Measurements from ENCODE around the gene SMARCA2.

The SMARCA2 gene

GRCh38 chr9:2216591-2216990, 201.4 kb downstream of the SMARCA2 start:
- peak; percentile 4 for DNase-seq (ENCODE audit: low spot score)
- no peak for TF ChIP-seq CTCF (conservative IDR thresholded peaks at IDR 0.05; ENCODE audit: low read depth)
- no peak overlapping the region for H3K27ac ChIP-seq
- ChIA-PET CTCF (no interaction called here), POLR2A (ENCODE audit: low non-redundant PET) (interaction anchor here (0.6 kb wide), 1 partner anchor 853 kb away, joined by 5 read pairs; no protein-coding TSS in a partner anchor)

- DNase-seq (ENCODE audit: low spot score), result no peak
- ChIA-PET CTCF (no interaction called here), POLR2A (ENCODE audit: low non-redundant PET) (no interaction called here)
- no peak overlapping the region for H3K27ac ChIP-seq
- TF ChIP-seq CTCF (conservative IDR thresholded peaks at IDR 0.05; ENCODE audit: low read depth), result no peak
Measured at GRCh38 chr9:2217540-2217939, 202.4 kb downstream of the SMARCA2 start.

- no peak overlapping the region for H3K27ac ChIP-seq
Measured at GRCh38 chr9:2220036-2220435, 204.9 kb downstream of the SMARCA2 start.

GRCh38 chr9:2227144-2227867, 212.2 kb downstream of the SMARCA2 start:
- TF ChIP-seq CTCF (conservative IDR thresholded peaks at IDR 0.05; ENCODE audit: low read depth), result no peak
- H3K27ac ChIP-seq, result no peak overlapping the region
- no peak for DNase-seq (ENCODE audit: low spot score)
- ChIA-PET POLR2A (ENCODE audit: low non-redundant PET) (no interaction called here), CTCF (no interaction called here)

More at GRCh38 chr9:2220036-2220435, 204.9 kb downstream of the SMARCA2 start:
- ChIA-PET POLR2A (ENCODE audit: low non-redundant PET) (no interaction called here), CTCF (no interaction called here)
- TF ChIP-seq CTCF (conservative IDR thresholded peaks at IDR 0.05; ENCODE audit: low read depth), result no peak
- DNase-seq (ENCODE audit: low spot score), result no peak

- no peak for TF ChIP-seq CTCF (conservative IDR thresholded peaks at IDR 0.05; ENCODE audit: low read depth)
- ChIA-PET POLR2A (ENCODE audit: low non-redundant PET) (no interaction called here), CTCF (no interaction called here)
- DNase-seq (ENCODE audit: low spot score), result no peak
- H3K27ac ChIP-seq, result no peak overlapping the region
Measured at GRCh38 chr9:2228132-2228531, 213.0 kb downstream of the SMARCA2 start.

- POLR2A ChIA-PET (ENCODE audit: low non-redundant PET), result no interaction called here
- DNase-seq (ENCODE audit: low spot score), result no peak
- no peak overlapping the region for H3K27ac ChIP-seq
- TF ChIP-seq CTCF (conservative IDR thresholded peaks at IDR 0.05; ENCODE audit: low read depth), result no peak
- CTCF ChIA-PET, result no interaction called here
Measured at GRCh38 chr9:2228641-2229040, 213.5 kb downstream of the SMARCA2 start.
